HEK293T (cell line): Measurements from ENCODE around the gene TM4SF1.

Experiments
- ARNT ChIP-seq: fragments of 450-650 bp; IDR thresholded peaks from 2 replicates; pipeline ENCODE4 v1.6.1; 2017; ENCODE audit warnings: mild to moderate bottlenecking
- BHLHE40 ChIP-seq: fragments of 450-650 bp; IDR thresholded peaks from 2 replicates; pipeline ENCODE4 v1.6.1; 2016; ENCODE audit warnings: mild to moderate bottlenecking, moderate library complexity, borderline replicate concordance
- CTBP1 ChIP-seq: fragments of 450-650 bp; IDR thresholded peaks from 2 replicates; pipeline ENCODE4 v1.6.1; 2016; ENCODE audit warnings: borderline replicate concordance
- ELF4 ChIP-seq: fragments of 450-650 bp; IDR thresholded peaks from 2 replicates; pipeline ENCODE4 v1.6.1; 2017; ENCODE audit warnings: antibody characterized with exemption
- FOXA1 ChIP-seq: fragments of 450-650 bp; IDR thresholded peaks from 2 replicates; pipeline ENCODE4 v1.6.1; 2016; ENCODE audit warnings: mild to moderate bottlenecking
- FOXK2 ChIP-seq: fragments of 450-650 bp; IDR thresholded peaks from 2 replicates; pipeline ENCODE4 v1.6.1; 2016; ENCODE audit warnings: mild to moderate bottlenecking
- FOXM1 ChIP-seq: fragments of 450-650 bp; IDR thresholded peaks from 2 replicates; pipeline ENCODE4 v1.6.1; 2017; ENCODE audit warnings: mild to moderate bottlenecking, borderline replicate concordance
- HDGF ChIP-seq: fragments of 450-650 bp; IDR thresholded peaks from 2 replicates; pipeline ENCODE4 v1.6.1; 2017; ENCODE audit warnings: antibody characterized with exemption, borderline replicate concordance
- LEF1 ChIP-seq: fragments of 450-650 bp; IDR thresholded peaks from 2 replicates; pipeline ENCODE4 v1.6.1; 2017; ENCODE audit warnings: mild to moderate bottlenecking, borderline replicate concordance
- NFRKB ChIP-seq: fragments of 450-650 bp; IDR thresholded peaks from 2 replicates; pipeline ENCODE4 v1.6.1; 2016; ENCODE audit warnings: mild to moderate bottlenecking, moderate library complexity
- PKNOX1 ChIP-seq: fragments of 450-650 bp; IDR thresholded peaks from 2 replicates; pipeline ENCODE4 v1.6.1; 2016
- SP1 ChIP-seq: fragments of 450-650 bp; IDR thresholded peaks from 2 replicates; pipeline ENCODE4 v1.6.1; 2017
- SUZ12 ChIP-seq: fragments of 450-650 bp; IDR thresholded peaks from 2 replicates; pipeline ENCODE4 v1.6.1; 2016; ENCODE audit warnings: mild to moderate bottlenecking
- ZNF384 ChIP-seq: fragments of 450-650 bp; IDR thresholded peaks from 2 replicates; pipeline ENCODE4 v1.6.1; 2016

- TF ChIP-seq LEF1 (no peak), FOXA1 (no peak), FOXM1 (no peak), ARNT (no peak), SP1 (no peak), ELF4 (no peak), FOXK2 (no peak), ZNF384 (no peak), SUZ12 (no peak), BHLHE40 (no peak), NFRKB (no peak), PKNOX1 (no peak), HDGF (no peak), CTBP1 (no peak)
These were observed 23.9 kb upstream of the TM4SF1 start for GRCh38 chr3:149401212-149401925.
